ENCODE results near the gene PLCXD3. TPM values are rescaled to one million over a fixed set of nuclear protein-coding genes. Genes with fewer than 3 reads are reported as not detected.

PLCXD3 gene
- total and polyA plus RNA-seq, 9 of the 15 experiments (the other 6 are each of a cell fraction or from before 2014, with no cell fraction given) = not detected

GRCh38 chr5:41266377-41266776 lies 244.0 kb downstream of the PLCXD3 start:
- Histone ChIP-seq H3K9me1 (ENCODE audit: control insufficient read depth, insufficient read depth, low read length) (no peaks in the 10 kb centered on the region), H3K36me3 (ENCODE audit: control insufficient read depth, insufficient read depth, low read length) (no peaks in the 10 kb centered on the region), H3K27me3 (ENCODE audit: control insufficient read depth in 2 of 2, insufficient read depth in 2 of 2, low read length in 2 of 2) (no peaks in the 10 kb centered on the region), H4K20me1 (replicated peaks; ENCODE audit: control insufficient read depth, insufficient read depth, low read length) (no peaks in the 10 kb centered on the region), H3K79me2 (ENCODE audit: control insufficient read depth, insufficient read depth, low read length) (no peaks in the 10 kb centered on the region), H3K27ac (ENCODE audit: extremely low read depth, low read depth, low read length) (no peak overlapping the region), H3K9ac (ENCODE audit: insufficient read depth in 1 of 2, low read depth in 2 of 2, low read length in 2 of 2) (no peak overlapping the region), H3K4me2 (ENCODE audit: insufficient read depth, low read length) (no peak overlapping the region), H3K4me3 (no peak overlapping the region), H2AFZ (ENCODE audit: low read depth, low read length) (no peak overlapping the region), H3K4me1 (replicated peaks in 1 of 2; ENCODE audit: control insufficient read depth in 2 of 2, insufficient read depth in 2 of 2, low read length in 2 of 2) (no peaks in the 10 kb centered on the region), H3K9me3 (replicated peaks; ENCODE audit: control insufficient read depth, insufficient read depth, low read depth, low read length) (no peaks in the 10 kb centered on the region)
- intact Hi-C loops (cut with micrococcal nuclease) (no loop called here), in situ Hi-C loops (cut with MboI) (no loop called here)
- DNase-seq (ENCODE audit: extremely low read depth in 1 of 4, low spot score in 3 of 4) (no peak), ATAC-seq (no peak), FAIRE-seq (no peak)
- 0% methylated on average over 2 of the region's 2 CpGs for WGBS (ENCODE audit: insufficient coverage, low coverage, missing lambda C conversion rate)
- ChIA-PET POLR2A (no interaction called here), CTCF (ENCODE audit: low intra/inter-chr PET ratio) (no interaction called here)
- no TSS peak for BruUV-seq (replicated peaks)
- TF ChIP-seq CEBPG (CRISPR knock-in tag; IDR thresholded peaks at IDR 0.05) (no peak), CEBPG (tag; conservative IDR thresholded peaks at IDR 0.05 in 1 of 2, IDR thresholded peaks at IDR 0.05 in 1 of 2) (no peak), IRF9 (tag; IDR thresholded peaks at IDR 0.05) (no peak), GABPA (tag; conservative IDR thresholded peaks at IDR 0.05; ENCODE audit: low read depth) (no peak), ZNF668 (CRISPR knock-in tag; IDR thresholded peaks at IDR 0.05) (no peak), MGA (IDR thresholded peaks at IDR 0.05) (no peak), MTA3 (IDR thresholded peaks at IDR 0.05; ENCODE audit: borderline replicate concordance) (no peak), ZC3H8 (IDR thresholded peaks at IDR 0.05) (no peak), GATA2 (CRISPR knock-in tag; IDR thresholded peaks at IDR 0.05) (no peak), HINFP (tag; conservative IDR thresholded peaks at IDR 0.05; ENCODE audit: low read depth) (no peak)

Measured in K562 (cell line).